HG02642 (cell line): ENCODE results near the gene ZNF541.

Source experiments
- ATAC-seq: cut with Tn5 transposase; IDR thresholded peaks from one replicate; pipeline ENCODE4 v1.9.1; 2021; ENCODE audit warnings: mild to moderate bottlenecking; ENCODE audit not compliant: unreplicated experiment, poor library complexity

The ZNF541 gene

GRCh38 chr19:47573071-47574026, at the start of gene ZNF541:
ZNF541 (minus strand) TSS chr19:47573148; CDS start chr19:47555856, 17,292 bp downstream.
- no peak for ATAC-seq

- no peak for ATAC-seq
These were observed 46.8 kb upstream of the ZNF541 start for GRCh38 chr19:47619763-47620162.

- ATAC-seq, result no peak
These were observed 45.8 kb upstream of the ZNF541 start for GRCh38 chr19:47618771-47619170.

GRCh38 chr19:47615714-47616113, 42.8 kb upstream of the ZNF541 start:
- ATAC-seq, result no peak

- ATAC-seq, result no peak
These were observed 42.3 kb upstream of the ZNF541 start for GRCh38 chr19:47615230-47615629.

- no peak for ATAC-seq
These were observed 41.6 kb upstream of the ZNF541 start for GRCh38 chr19:47614559-47614958.

- ATAC-seq, result no peak
These were observed 41.0 kb upstream of the ZNF541 start for GRCh38 chr19:47614021-47614295.

GRCh38 chr19:47613165-47614020, 40.4 kb upstream of the ZNF541 start:
- no peak for ATAC-seq

GRCh38 chr19:47610902-47611301, 38.0 kb upstream of the ZNF541 start:
- no peak for ATAC-seq

- no peak for ATAC-seq
These were observed 37.3 kb upstream of the ZNF541 start for GRCh38 chr19:47609906-47610894.

GRCh38 chr19:47608969-47609905, 36.3 kb upstream of the ZNF541 start, which contains the start of gene BICRA:
BICRA (plus strand) TSS chr19:47609134; CDS start chr19:47673575, 64,441 bp downstream.
- ATAC-seq, result peak; percentile 53

GRCh38 chr19:47608074-47608918, 35.3 kb upstream of the ZNF541 start:
- ATAC-seq, result peak; percentile 87

- no peak for ATAC-seq
These were observed 34.7 kb upstream of the ZNF541 start for GRCh38 chr19:47607564-47608073.

- no peak for ATAC-seq
These were observed 31.0 kb upstream of the ZNF541 start for GRCh38 chr19:47603706-47604565.

- no peak for ATAC-seq
These were observed 28.4 kb upstream of the ZNF541 start for GRCh38 chr19:47601180-47601904.
